NCI-H1417 (cell line): ENCODE measurements around the gene C16orf95.
"Not testable (repeated sequence)": the region's sequence is repeated elsewhere in the genome, so short reads cannot be mapped to it uniquely, and the experiment has no call there.

ENCODE experiments used
- DNase-seq, 3 experiments: peaks; one replicate each; lab custom pipeline; 2025; lab: John Stamatoyannopoulos, UW

Gene C16orf95

DNA sequence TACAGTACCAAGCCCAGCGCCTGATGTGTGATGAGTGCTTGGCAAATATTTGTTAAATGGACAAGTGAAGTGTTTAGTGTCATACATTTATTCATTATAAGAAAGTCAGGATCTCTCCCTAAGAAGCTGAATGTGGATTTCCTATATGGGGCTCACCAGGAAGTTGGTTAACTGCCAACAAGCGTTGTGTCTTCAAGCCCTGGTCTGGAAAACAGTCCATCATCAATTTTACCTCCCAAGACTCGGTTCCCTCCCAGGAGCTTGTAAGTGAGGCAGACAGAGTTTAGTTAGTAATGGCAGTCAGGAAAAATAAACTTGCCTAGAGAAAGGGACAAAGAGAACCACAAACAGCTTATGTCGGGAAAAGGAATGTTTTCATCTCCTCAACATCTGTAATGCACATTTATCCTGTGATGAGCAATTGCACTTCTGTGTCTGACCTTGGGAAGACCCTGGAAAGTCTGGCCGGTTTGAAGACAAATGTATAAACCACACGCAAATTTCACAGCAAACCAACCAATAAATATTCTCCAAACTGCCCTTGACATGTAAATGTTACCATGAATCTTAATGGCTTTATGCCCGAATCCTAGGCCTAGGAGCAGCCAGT, 28.3 kb downstream of the C16orf95 start:
- no peak for DNase-seq

DNA sequence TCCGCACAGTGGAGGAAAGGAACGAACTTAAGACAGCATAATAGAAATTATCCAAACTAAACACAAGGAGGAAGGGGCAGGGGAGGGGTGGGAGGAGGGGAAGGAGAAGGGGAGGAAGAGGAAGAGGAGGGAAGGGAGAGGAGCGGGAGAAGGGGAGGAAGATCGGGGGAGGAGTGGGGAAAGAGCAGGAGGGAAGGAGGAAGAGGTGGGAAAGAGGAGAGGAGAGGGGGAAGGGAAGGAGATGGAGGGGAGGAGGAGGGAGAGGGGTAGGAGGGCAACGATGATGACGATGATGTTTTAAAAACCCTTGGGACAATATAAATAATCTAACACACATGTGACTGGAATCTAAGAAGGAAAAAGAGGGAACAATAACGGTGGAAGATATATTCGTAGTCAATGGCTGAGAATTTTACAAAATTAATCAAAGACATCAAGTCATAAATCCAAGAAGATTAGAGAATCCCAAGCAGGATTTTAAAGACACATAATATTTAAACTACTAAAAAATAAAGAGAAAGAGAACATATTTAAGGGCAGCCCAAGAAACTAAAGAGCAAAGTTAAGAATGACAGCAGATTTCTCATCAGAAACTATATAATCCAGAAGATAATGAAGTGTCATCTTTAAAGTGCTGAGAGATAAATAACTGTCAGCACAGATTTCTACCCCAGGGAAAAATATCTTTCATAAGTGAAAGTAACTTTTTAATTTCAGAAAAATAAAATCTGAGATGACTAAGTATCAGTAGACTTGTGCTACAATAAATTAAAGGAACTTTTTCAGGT, 30.2 kb downstream of the C16orf95 start:
- DNase-seq: no peak

DNA sequence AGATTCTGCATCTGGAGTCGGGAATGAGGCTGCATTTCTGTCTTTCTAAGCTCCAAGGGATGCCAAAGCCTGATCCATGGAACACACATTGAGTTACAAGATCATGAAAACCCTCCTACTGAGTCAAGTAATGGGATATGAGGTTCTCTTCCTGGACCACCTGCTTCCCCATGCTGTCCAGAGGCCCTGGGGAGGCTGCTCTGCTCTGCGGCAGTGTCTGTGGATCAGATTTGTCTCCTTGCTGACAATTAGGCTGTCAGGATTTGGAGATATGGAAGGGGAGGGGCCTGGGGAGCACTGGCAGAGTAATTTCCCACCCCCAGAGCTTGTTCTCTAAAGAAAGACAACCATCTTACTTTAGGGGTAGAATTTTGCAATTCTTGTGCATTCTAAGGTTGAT, 33.0 kb downstream of the C16orf95 start:
- DNase-seq: no peak

DNA sequence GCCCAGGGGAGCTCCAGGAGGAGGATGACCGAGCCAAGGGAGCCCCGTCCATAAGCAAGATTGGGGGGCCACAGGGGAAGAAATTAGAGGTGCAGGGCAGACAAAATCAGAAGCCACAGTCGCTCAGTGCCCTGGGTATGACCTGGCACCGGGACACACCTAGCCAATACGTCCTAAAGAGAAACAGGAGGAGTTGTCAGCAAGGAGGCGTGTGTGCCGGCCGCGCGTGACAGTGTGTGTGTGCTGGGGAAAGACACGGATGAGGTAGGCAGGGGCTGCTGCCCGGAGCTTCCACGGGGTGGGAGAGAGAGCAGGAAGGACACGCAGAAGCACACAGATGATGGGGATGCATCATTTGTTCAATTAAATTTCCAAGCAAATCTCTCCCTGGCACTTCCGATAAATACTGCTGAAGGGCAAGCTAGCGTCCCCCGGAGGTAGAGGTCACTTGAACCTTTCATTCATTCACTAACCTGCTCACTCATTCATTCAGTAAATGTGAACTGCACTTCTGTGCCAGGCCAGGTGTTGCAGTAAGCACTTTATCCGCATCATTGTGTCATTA, 38.0 kb downstream of the C16orf95 start:
- DNase-seq: no peak

DNA sequence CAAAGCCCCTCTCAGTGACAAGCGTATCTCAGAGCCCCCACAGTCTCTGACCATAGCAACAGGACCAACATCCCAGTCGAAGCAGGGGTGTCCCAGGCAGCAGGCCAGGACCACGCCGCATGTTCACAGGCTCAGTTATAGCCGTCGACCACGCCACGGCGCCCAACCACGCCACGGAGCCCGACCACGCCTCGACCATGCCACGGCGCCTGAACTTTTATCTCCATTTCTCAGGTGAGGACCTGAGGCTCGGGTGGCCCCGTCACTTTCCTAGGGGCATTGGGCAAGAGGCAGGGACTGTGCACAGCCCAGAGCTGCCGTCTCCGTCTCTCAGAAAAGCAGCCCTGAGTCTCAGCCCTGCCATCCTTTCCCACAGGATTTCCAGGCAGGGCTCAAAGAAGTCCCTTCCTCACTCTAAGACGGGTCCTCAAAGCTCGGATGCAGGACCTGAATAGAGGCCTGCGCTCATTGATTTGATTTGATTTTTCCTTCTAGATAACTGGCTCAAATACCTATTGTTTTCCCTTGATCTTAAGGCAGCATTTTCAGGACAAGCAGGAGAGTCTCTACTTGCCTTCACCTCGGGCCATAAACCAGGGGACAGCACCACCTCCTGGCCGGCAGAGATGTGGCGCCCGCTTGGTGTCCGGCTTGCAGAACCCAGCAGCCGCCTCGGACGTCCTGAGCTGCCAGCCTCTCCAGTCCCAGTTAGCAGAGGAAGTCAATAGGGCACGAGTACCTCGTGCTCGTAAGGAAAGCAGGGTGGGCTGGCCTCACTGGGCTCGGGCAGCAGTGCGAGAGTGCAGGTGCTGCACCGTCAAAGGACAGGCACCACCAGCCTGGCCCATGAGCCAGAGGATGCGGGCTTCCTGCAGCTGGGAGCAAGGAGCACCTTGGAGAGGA, 38.8 kb downstream of the C16orf95 start:
- peak in 2 of 3 experiments; percentile 26 to 58 for DNase-seq

DNA sequence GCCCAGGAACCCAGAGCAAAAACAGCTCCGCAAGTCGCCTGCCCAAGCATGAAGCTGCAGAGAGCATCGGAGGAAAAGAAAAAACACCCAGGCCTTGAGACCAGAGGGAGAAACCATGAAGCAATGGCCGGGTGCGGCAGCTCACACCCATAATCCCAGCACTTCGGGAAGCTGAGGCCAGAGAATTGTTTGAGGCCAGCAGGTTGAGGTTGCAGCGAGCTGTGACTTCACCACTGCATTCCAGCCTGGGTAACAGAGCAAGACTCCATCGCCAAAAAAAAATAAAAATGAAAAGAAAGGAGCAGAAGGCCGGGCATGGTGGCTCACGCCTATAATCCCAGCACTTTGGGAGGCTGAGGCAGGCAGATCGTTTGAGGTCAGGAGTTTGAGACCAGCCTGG, 40.3 kb downstream of the C16orf95 start:
- no peak for DNase-seq

DNA sequence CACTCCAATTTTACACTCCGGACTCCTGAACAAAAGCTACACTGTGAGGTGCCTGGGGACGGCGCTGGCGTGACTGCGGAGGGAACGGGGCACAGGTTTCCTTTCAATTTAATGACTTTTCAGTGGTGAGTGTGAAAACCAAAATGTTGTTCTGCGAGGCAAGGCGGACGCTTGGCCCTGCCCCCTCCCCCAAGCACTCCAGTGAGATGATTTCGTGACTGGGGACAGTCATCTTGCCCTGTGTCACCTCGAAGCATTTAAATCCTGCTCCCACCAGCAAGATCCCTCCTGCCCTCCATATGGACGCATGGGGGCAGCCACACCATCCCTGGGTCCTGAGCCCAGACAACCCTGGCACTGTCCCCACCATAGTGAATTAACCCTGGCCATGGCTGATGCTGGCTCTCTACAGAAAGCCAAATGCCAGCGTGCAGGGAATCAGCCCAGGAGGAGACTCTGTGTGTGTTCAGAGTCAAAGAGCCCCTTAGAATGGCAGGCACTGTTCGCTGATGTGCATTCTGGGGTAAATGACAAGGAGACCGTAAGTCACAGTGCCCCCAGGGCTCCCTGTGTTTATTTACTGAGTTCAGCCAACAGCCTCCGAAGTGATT, 41.0 kb downstream of the C16orf95 start:
- DNase-seq: no peak

DNA sequence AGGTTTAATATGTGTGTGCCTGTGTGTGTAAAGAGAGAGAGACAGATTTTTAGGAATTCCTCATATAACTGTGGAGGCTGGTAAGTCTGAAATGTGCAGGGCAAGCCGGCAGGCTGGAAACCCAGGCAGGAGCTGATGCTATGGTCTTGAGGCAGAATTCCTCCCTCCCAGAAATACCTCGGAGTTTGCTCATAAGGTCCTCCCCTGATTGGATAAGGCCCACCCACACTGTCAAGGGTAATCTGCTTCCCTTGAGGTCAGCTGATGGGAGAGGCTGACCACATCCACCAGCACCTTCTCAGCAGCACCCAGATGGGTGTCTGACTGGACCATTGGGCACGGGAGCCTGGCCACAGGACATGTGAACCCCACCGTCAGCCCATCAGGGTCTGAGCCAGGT, 42.4 kb downstream of the C16orf95 start:
- no peak for DNase-seq

DNA sequence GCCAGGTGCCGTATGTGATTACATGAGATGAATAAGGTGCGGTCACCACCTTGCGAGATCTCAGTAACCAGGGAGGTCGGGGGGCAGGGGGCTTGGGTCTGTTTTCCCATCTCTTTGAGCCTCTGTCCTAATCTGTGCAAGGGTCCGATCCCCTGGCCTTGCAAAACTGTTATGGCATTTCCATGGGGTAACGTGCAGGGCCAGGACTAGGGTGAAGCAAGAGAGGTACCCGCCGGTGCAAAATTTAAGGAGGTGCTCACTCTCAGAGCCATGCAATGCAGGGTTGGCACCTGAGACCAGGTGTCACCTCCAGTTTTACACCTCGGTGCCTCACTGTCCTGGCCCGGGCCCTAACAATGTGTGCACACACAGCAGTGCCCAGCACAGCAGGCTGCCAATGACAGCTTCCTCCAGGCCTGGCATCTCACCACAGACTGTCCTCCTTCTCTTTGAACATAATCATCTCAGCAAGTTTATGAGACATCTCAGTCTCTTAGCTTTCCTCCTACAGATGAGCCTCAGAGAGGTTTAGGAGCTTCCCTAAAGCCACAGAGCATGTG, 43.6 kb downstream of the C16orf95 start:
- DNase-seq: no peak

DNA sequence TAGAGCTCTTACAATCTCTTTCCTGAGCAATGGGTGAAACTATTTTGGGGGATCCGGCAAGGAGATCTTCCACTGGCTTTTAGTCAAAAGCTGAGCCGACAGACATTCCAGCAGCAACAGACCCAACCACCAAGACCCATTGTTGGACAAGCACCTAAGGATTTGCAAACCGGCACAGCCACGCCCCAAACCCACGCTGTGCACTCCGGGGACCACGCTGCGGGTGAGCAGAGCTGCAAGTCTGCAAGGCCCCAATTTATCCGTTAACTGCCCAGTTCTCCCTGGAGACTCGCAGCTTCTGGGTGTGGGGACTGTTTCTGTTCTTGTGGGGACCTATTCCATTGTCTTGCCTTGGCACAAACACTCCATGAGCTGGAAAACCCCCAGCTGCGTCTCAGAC, 45.9 kb downstream of the C16orf95 start:
- DNase-seq: no peak

DNA sequence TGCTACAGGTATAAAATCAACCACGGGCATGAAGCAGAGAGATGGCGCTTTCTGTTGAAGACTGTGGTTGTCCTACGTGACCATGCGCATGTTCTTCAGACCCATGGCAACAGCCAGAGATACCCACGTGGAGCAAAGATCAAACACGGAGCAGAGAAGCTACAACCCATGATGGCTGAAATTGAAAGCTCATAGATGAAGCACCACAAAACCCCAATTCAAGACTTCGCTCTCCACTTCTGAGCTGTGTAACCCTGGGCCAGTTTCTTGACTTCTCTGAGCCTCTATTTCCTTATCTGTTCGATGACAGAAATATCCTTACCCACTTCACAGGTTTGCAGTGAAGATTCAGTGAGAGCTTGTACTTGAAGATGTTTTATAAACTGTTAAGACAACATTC, 49.6 kb downstream of the C16orf95 start:
- DNase-seq: no peak

DNA sequence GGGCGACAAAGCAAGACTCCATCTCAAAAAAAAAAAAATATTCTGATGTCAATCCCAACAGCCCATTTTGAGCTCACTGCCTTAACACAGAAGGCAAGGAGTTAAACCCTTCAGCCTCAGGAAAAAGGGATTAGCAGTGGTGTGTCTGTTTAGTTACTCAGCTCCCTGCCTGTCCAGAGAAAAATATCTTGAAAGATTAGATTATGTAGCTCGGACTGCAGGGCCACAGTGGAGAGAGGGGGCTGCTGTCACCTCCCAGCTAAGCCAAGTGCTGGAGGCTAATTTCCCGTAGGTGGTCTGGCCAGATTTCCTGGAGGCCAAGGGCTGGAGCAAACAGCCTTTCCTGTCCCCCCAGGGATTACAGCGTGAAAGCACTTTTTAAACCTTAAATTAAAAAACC, 50.3 kb downstream of the C16orf95 start:
- no peak for DNase-seq

DNA sequence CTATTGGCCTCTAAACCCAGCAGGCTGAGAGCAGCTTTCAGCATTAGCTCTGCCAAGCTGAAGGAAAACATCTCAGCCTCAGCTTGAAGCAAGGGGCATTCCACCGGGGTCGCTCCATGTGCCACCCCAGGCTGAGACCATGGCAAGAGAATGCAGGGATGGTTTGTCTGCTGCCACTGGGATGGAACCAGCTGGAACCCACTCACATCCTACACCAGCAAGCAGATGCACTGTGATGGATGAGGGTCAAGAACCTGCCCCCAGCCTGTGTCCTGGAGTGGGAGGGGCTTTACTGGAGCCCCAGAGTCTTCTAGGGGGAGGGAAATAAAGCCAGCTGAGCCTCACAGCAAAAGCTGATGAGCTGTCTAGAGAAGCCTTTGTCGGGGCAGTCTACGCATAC, 51.9 kb downstream of the C16orf95 start:
- no peak for DNase-seq

DNA sequence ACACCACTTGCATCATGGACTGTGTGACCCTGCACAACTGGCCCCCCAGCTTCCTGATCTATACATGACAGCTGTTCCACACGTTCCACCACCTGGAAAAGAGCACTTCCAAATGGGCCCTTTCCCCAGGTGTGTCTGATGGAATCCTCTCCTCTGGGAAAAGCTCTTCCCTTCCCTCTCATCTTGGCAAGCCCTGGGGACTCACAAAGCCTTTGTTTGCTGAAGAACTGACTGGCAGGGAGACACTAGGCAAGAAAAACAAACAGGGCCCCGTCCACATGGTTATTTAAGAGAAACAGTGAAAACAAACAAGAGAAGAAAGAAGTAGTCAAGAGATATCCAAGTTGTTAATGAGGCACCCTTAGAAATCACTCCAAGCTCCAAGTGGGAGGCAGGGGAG, 52.6 kb downstream of the C16orf95 start:
- DNase-seq: no peak

DNA sequence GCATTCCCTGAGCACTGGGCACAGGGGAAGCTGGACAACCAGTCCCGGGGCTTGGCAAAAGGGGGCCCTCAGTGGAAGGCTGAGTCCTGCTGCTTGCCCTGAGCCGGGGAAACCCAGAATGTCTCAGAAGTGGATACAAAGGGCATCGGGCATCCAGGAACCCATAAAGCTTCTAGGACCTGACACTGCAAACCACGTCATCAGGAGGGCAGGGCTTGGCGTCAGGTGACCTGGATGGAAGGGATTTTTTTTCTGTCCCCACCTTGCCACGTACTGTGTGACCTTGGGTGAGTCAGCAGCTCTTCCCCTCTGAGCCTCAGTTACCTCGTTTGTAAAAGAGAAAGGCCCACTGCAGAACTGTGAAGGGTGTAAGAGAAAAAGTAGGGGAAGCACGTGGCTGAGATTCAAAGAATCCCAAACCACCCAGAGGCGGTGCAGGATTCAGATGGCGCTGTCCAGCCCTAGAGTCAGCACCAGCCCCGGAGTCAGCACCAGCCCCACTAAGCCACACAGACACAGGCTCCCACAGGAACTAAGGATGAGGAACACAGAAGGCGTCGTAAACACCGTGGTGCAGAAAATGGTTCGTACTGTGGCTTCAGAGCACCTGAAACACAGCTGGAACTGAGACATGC, 53.7 kb downstream of the C16orf95 start:
- DNase-seq: no peak

DNA sequence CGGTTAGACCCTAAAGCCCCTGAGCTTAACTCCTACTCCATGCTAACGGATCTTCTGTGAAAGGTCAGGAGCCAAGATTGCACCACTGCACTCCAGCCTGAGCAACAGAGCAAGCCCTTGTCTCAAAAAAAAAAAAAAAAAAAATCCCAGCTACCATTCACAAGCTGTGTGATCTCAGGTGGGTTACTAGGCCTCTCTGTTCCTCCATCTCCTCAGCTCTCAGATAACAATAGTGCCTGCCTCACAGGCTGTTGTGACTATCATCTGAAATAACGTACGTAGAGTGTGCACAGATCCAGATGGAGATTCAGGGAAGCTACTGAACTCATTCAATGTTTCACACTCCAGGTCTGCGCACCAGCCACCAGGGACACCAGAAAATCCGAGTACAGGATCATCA, 57.8 kb downstream of the C16orf95 start:
- DNase-seq: no peak

DNA sequence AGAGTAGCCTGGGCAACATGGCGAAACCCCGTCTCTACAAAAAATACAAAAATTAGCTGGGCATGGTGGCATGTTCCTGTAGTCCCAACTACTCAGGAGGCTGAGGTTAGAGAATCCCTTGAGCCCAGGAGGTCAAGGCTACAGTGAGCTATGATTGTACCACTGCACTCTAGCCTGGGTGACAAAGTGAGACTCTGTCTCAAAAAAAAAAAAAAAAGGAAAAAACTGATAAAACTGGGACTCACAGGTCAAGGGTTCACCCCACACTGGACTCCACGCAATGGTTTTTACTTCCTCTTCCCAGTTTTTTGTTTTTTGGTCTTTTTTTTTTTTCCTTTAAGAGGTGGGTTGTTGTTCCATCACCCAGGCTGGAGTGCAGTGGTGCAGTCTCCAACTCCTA, 58.5 kb downstream of the C16orf95 start:
- not testable (repeated sequence) for DNase-seq

DNA sequence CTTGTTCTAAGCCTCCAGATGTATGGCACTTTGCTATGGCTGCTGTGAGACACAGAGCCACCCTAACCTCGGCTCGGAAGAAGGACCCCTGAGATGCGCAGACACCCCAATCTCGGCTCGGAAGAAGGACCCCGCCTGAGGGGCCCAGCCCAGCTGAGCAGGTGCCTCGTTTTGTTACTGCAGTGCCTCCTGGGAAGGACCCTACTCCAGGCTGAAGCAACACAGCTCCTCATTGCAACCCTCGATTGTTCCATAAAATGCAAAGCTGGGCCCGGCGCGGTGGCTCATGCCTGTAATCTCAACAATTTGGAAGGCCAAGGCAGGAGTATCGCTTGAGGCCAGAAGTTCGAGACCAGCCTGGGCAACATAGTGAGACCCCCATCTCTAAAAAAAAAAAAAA, 61.3 kb downstream of the C16orf95 start:
- DNase-seq: no peak

DNA sequence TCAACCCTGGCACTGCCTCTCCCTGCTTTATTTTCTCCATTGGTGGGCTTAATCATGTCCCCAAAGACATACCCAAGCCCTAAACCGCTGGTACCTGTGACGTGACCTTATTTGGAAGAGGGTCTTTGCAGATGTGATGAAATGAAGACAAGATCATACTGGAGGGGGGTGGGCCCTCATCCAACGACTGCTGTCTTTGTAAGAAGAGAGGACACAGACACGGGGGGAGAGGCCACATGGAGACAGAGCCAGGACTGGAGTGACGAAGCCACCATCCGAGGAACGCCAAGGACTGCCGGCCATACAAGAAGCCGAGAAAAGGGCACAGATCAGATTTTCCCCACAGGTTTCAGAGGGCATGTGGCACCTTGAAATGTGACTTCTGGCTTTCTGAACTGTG, 62.5 kb downstream of the C16orf95 start:
- no peak for DNase-seq

DNA sequence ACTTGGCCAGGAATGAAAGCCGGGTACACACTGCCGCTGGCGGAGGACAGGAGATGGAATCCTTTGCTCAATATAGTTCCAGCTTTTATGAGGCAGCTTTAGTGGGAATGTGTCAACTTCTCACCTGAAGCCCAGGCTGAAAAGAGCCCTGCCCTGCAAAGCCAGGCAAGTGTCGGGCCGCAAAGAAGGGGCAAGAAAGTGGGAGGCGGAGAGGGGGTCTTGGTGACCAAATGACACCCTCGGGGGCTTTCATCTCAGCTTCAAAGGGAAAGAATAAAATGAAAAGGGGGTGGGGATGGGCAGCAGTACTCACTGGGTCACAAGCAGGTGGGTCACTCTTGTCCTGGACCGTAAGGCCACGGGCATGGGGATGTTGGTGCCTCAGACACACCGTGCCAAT, 62.9 kb downstream of the C16orf95 start:
- no peak for DNase-seq

DNA sequence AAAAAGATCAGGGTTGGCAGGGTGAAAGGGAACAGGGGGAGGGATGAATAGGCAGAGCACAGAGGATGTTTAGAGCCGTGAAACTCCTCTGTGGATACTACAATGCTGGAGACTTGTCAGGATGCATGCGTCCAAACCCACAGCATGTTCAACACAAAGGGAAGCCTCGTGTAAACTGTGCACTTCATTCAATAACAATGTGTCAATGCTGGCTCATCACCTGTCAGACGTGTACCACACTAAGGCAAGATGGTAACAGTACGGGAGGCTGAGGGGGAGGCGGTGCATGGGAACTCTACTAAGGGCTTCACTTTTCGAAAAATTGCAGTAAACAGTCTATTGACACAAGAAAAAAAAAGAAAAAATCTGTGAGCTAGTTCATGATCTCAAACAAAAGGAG, 63.7 kb downstream of the C16orf95 start:
- no peak for DNase-seq
